Measurements from ENCODE around the gene GIPC2. TPM values are rescaled to one million over a fixed set of nuclear protein-coding genes. Genes with fewer than 3 reads are reported as not detected.

The GIPC2 gene
- total and polyA plus RNA-seq, 2 donors (not counting 1 experiment from before 2014, with no cell fraction given), result 0.50 to 0.56 TPM

GRCh38 chr1:78141531-78142231 lies 95.9 kb downstream of the GIPC2 start:
- no peak for DNase-seq (ENCODE audit: low read depth in 2 of 2)
- Histone ChIP-seq H3K9me3 (ENCODE audit: control insufficient read depth, insufficient read depth, low read depth, low read length) (no peaks in the 10 kb centered on the region), H2AFZ (ENCODE audit: low read length) (no peak overlapping the region), H3K36me3 (ENCODE audit: control insufficient read depth, insufficient read depth, low read length) (no peaks in the 10 kb centered on the region), H3K9ac (ENCODE audit: insufficient read depth, low read length) (no peak overlapping the region), H3K79me2 (ENCODE audit: control insufficient read depth, insufficient read depth, low read length) (no peaks in the 10 kb centered on the region), H3K27me3 (ENCODE audit: control insufficient read depth, insufficient read depth, low read length) (no peaks in the 10 kb centered on the region), H3K4me1 (ENCODE audit: control insufficient read depth, extremely low read depth, insufficient read depth, low read length) (peaks cover 6% of the 10 kb centered on the region), H3K27ac (ENCODE audit: insufficient read depth, low read length) (no peak overlapping the region), H3K4me3 (replicated peaks in 1 of 4; ENCODE audit: control extremely low read depth in 1 of 4, insufficient read depth in 1 of 4, low read depth in 3 of 4, low read length in 4 of 4) (no peak overlapping the region), H4K20me1 (ENCODE audit: control insufficient read depth, extremely low read depth, insufficient read depth, low read length) (no peaks in the 10 kb centered on the region), H3K4me2 (ENCODE audit: extremely low read depth, insufficient read depth, low read length) (no peak overlapping the region)
- TF ChIP-seq EZH2 (IDR thresholded peaks at IDR 0.05; ENCODE audit: low read length, missing control alignments), result no peak
- TF ChIP-seq CTCF (conservative IDR thresholded peaks at IDR 0.05 in 1 of 2, IDR thresholded peaks at IDR 0.05 in 1 of 2; ENCODE audit: low read depth in 1 of 2, low read length in 2 of 2), result no peak

GRCh38 chr1:78142736-78143135 lies 97.0 kb downstream of the GIPC2 start:
- Histone ChIP-seq H3K4me1 (ENCODE audit: control insufficient read depth, extremely low read depth, insufficient read depth, low read length) (peaks cover 6% of the 10 kb centered on the region), H3K4me3 (replicated peaks in 1 of 4; ENCODE audit: control extremely low read depth in 1 of 4, insufficient read depth in 1 of 4, low read depth in 3 of 4, low read length in 4 of 4) (no peak overlapping the region), H3K27me3 (ENCODE audit: control insufficient read depth, insufficient read depth, low read length) (no peaks in the 10 kb centered on the region), H3K9me3 (ENCODE audit: control insufficient read depth, insufficient read depth, low read depth, low read length) (no peaks in the 10 kb centered on the region), H3K27ac (ENCODE audit: insufficient read depth, low read length) (no peak overlapping the region), H3K36me3 (ENCODE audit: control insufficient read depth, insufficient read depth, low read length) (no peaks in the 10 kb centered on the region), H4K20me1 (ENCODE audit: control insufficient read depth, extremely low read depth, insufficient read depth, low read length) (no peaks in the 10 kb centered on the region), H3K9ac (ENCODE audit: insufficient read depth, low read length) (no peak overlapping the region), H3K79me2 (ENCODE audit: control insufficient read depth, insufficient read depth, low read length) (no peaks in the 10 kb centered on the region), H3K4me2 (ENCODE audit: extremely low read depth, insufficient read depth, low read length) (no peak overlapping the region), H2AFZ (ENCODE audit: low read length) (peak overlapping the region; percentile 85)
- no peak for TF ChIP-seq CTCF (conservative IDR thresholded peaks at IDR 0.05 in 1 of 2, IDR thresholded peaks at IDR 0.05 in 1 of 2; ENCODE audit: low read depth in 1 of 2, low read length in 2 of 2)
- no peak for TF ChIP-seq EZH2 (IDR thresholded peaks at IDR 0.05; ENCODE audit: low read length, missing control alignments)
- no peak for DNase-seq (ENCODE audit: low read depth in 2 of 2)

GRCh38 chr1:78143152-78143551 lies 97.4 kb downstream of the GIPC2 start:
- Histone ChIP-seq H3K4me2 (ENCODE audit: extremely low read depth, insufficient read depth, low read length) (peak overlapping the region; percentile 25), H3K9me3 (ENCODE audit: control insufficient read depth, insufficient read depth, low read depth, low read length) (no peaks in the 10 kb centered on the region), H3K27me3 (ENCODE audit: control insufficient read depth, insufficient read depth, low read length) (no peaks in the 10 kb centered on the region), H3K4me3 (replicated peaks in 1 of 4; ENCODE audit: control extremely low read depth in 1 of 4, insufficient read depth in 1 of 4, low read depth in 3 of 4, low read length in 4 of 4) (no peak overlapping the region), H3K36me3 (ENCODE audit: control insufficient read depth, insufficient read depth, low read length) (no peaks in the 10 kb centered on the region), H3K79me2 (ENCODE audit: control insufficient read depth, insufficient read depth, low read length) (no peaks in the 10 kb centered on the region), H3K9ac (ENCODE audit: insufficient read depth, low read length) (no peak overlapping the region), H3K4me1 (ENCODE audit: control insufficient read depth, extremely low read depth, insufficient read depth, low read length) (peaks cover 6% of the 10 kb centered on the region), H4K20me1 (ENCODE audit: control insufficient read depth, extremely low read depth, insufficient read depth, low read length) (no peaks in the 10 kb centered on the region), H3K27ac (ENCODE audit: insufficient read depth, low read length) (no peak overlapping the region), H2AFZ (ENCODE audit: low read length) (peak overlapping the region; percentile 85)
- DNase-seq (ENCODE audit: low read depth in 2 of 2), result no peak
- TF ChIP-seq CTCF (conservative IDR thresholded peaks at IDR 0.05 in 1 of 2, IDR thresholded peaks at IDR 0.05 in 1 of 2; ENCODE audit: low read depth in 1 of 2, low read length in 2 of 2) (no peak), EZH2 (IDR thresholded peaks at IDR 0.05; ENCODE audit: low read length, missing control alignments) (no peak)

Data from fibroblast of lung (primary cell).